NCI-H1417 treated with DMSO at 0.1 percent for 48 hours (cell line): Measurements from ENCODE around the gene MCRIP1.

ENCODE experiments used
- DNase-seq: peaks from one replicate; lab custom pipeline; 2025; lab: John Stamatoyannopoulos, UW

The MCRIP1 gene, protein sequence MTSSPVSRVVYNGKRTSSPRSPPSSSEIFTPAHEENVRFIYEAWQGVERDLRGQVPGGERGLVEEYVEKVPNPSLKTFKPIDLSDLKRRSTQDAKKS

GRCh38 chr17:81833160-81833920, at the start of gene MCRIP1:
MCRIP1 (minus strand) TSS chr17:81833291; CDS start chr17:81824506, 8,785 bp downstream.
- DNase-seq, result peak; percentile 25

DNA sequence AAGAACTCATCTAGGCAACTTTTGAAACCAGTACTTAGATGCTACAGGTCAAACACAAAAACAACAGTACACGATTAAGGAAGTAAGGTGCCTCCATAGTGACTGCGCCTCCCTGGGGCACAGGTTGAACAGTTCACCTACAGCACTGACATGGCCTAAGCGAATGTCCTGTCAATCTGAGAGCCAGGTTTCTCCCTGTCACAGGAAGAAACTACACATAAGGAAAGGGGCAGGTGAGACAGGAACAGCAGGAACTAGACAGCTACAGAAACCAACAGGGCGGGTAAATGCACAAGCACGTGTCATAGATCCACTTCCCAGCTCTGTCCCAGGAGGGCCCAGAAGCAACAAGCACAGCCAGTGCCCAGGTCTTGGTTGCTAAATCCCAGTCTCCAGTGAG, 46.0 kb upstream of the MCRIP1 start:
- no peak for DNase-seq

DNA sequence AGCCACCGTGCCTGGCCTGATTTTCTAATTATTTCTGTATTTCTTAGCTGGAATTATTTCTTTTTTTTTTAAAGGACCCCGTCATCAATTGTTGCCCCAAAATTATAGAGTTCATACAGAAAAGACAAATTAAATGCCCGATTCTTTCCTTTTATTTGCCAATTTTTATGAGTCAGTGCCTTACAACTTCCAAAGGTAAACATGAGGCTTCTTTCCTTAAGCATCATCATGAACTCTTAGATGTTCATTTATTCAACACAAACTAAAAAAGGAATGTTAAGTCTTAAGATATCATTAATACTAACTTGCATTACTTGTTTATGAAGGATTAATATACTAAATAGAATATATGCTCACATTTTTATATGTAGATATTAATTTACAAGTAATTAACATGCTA, 45.2 kb upstream of the MCRIP1 start:
- DNase-seq, result no peak

DNA sequence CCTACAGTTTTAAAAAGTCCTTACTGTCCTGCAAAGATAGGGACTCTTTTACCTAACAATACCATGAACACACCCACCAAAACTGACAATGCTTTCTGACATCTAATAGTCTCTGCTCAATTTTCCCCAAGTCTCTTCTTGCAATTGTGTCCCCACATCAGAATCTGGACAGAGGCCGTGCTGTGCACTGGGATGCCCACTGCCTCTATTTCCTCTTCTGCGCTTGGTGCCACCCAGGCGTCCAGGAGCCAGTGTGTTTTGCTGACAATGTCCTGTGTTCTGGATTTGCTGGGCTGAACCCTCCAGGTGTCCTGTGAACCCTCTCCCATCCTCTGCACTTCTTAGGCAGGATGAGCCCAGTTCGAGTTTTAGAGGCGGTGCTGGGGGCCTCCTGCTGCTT, 44.5 kb upstream of the MCRIP1 start:
- DNase-seq, result no peak

DNA sequence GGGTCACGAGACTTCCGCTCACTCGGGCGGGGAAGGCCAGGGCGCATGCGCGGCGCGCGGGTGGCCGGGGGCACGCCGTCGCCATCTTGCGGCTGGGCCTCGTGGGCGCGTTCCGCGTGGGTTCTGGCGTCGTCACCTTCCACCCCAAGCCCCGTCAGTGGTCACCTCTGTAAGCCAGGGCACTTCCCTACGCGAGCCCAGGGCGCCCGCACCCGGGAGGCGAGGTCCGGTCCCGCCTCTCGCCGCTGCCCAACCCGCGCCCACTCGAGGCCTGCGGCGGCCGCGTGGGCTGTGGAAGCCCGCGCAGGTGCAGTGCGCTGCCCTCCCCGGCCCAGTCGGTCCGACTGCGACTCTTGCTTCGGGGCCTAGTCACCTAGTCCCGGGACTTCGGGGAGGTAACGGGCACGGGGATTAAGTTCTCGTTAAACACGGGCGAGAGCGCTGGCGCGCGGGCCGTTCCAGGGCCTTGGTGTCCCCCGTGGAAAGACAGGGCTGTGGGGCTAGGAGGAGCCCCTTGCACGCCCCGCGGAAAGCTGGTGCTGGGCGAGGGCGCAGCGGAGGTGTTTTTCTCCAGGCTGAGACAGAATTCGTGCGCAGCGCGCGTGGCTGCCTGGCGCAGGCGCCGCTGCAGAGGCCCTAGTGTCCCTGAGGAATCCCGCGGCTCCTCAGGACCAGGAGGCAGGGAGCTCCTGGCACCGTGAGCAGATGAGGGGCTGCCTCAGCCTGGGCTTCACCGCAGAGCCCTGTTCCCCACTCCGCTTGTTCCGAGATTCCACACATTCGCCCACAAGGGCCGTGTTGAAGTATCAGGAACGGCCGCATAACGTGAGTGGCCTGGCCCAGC, 38.5 kb upstream of the MCRIP1 start:
- peak; percentile 23 for DNase-seq

DNA sequence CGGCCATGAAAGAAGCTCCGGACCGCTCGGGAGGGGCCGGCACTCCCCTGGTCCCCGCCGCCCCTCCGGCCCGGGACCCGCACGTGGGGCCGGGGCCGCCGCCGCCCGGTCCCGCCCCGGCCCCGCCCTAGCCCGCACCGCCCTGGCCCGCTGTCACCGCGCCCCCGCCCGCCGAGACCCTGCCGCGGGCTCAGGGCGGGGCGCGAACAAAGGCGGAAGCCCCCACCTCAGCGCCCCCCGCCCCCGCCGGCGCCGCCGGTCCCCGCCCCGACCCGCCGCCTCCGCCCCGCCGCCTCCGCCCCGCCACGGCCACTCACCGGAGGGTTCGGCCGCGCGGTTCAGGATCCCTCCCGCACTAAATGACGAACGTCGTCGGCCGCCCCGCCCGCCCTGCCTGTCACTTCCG, 37.9 kb upstream of the MCRIP1 start, which contains the start of gene ARHGDIA:
ARHGDIA (minus strand) TSS at position 357 of the 406 bp plus-strand sequence. CDS start 1,407 bp downstream, outside the sequence.
- DNase-seq, result no peak

DNA sequence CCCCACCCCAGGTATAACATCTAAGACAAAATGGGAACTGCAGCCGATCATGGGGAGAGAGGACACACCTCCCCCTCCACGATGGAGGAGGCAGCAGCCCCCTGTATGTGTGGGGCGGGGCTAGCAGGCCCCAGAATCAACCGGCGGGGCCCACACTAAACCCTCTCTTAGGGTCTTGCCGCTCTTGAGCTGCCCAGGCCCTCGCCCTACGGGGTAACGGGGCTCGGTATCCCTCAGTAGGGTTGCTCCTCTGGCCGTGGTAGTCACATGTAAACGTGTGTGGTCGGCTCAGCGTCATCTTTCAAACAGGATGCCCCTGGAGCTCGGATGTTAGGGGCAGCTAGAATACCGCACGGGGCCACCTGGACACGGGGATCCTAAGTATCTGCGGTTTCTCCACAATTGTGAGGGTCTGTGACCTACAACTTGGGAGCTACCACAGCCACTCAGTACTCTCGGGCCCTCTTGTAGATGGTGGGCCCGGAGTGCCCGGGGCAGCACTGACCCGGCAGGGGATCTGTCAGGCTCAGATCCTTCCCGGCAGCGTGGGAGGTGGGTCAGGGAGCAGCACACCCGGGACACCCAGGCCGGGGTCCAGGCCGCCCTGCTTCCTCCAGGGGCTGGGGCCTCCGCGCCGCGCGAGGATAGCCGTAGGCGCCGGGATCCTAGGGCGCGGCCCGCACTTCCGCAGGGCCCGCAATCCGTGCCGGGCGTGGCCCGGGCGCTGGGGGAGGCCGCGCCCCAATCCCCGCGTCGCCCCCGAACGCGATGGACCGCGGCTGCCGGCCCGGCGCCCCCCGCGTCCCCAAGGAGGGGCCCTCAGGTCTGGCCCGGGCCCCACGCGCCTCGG, 37.3 kb upstream of the MCRIP1 start:
- DNase-seq, result no peak

DNA sequence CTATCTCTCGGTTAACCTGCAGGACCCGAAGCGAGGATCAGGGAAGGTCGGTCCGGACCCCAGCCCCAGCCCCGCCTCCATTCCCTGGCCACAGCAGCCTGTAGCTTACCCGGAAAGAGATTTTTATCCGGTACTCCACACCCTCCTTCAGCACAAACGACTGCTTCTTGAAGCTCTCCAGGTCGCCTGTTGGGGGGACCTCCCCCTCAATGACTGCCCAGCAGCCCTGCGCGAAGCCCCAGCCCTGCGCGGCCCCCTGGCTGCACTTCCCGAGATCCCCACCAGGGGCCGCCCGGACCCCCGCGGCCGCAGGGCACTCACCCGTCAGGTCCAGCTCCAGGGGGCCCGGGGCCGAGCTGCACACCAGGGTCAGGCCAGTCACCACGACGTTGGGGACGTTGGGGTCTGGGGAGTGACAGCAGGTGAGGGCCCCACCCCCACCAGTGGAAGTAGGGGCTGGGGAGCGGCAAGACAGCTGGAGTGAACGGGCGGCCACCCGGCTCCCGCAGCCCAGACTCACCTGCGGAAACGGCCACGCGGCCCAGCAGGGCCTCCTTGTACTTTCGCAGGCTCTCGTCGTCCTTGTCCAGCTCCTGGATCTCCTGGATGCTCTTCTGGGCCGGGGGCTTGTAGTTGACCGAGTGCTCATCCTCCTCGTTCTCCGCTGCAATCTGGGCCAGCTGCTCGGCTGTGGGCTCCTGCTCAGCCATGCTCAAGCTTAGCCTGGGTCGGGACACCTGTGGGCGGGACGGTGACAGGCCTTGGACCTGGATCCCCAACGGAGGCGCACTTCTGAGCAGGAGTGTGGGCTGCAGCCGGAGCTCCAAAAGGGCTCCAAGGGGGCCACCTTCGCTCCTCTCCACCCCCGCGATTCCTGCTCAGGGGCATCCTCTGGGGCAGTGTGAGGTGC, 36.4 kb upstream of the MCRIP1 start:
- no peak for DNase-seq

GRCh38 chr17:81868674-81869220, 35.7 kb upstream of the MCRIP1 start:
- DNase-seq, result no peak

GRCh38 chr17:81867991-81868673, 35.0 kb upstream of the MCRIP1 start:
- DNase-seq, result no peak

- DNase-seq, result no peak
Measured at GRCh38 chr17:81867170-81867990, 34.3 kb upstream of the MCRIP1 start.

- DNase-seq, result no peak
Measured at GRCh38 chr17:81866440-81867169, 33.5 kb upstream of the MCRIP1 start.

- DNase-seq, result no peak
Measured at GRCh38 chr17:81865733-81866439, 32.8 kb upstream of the MCRIP1 start.

- no peak for DNase-seq
Measured at GRCh38 chr17:81865358-81865732, 32.3 kb upstream of the MCRIP1 start.

DNA sequence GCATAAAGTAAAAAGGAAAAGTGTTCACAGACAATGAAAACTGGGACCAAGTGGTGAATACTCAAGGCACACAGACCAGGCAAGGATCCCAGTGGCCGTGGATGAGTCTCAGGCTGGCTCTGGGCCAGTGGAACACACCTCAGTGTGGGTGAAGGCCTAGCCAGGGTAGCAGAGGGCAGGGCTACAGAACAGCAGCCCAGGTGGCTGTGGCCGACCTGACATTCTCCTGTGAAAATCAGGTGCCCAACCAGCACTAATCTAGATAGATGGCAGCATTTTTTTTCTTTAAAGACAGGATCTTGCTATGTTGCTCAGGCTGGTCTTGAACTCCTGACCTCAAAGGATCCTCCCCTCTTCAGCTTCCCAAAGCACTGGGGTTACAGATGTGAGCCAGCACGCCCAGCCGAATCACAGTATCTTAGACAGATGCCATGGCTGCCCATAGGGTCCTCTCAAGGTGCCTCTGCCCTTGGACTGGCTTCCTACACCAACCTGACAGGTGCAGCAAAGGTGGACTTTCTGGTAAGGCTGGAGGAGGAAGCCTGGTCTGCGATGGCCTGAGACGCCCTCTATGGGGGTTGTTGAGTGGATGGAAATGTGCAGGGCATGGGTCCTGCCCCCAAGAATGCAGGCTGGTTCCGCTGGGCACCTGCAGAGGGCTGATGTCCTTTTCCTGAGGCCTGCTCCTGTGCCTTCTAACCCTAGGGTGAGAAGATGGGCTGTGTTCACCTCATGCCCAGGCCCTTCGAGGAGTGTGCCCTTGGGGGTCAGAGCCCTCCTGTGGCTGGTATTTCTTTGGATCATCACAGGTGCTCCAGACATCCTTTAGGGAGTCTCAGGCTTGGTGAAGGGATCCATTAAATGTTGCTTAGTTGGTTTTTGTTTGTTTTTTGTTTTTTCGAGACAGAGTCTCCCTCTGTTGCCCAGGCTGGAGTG, 31.0 kb upstream of the MCRIP1 start:
- no peak for DNase-seq

GRCh38 chr17:81863123-81863675, 30.1 kb upstream of the MCRIP1 start:
- no peak for DNase-seq
